T-helper 1 cell treated with Interleukin-12 subunit alpha and Interleukin-12 subunit beta and Interleukin-4 antibody, amounts not matched to agents 30 μg/mL and 1 μg/mL, for 36 hours (primary cell): Measurements from ENCODE around the gene SPTB.
"Not testable (repeated sequence)": the region's sequence is repeated elsewhere in the genome, so short reads cannot be mapped to it uniquely, and the experiment has no call there.

Source experiments
- H3K27ac Mint-ChIP-seq: one replicate; pipeline ENCODE4 v1.8.0; 2021; ENCODE audit warnings: mild to moderate bottlenecking, mixed read lengths
- H3K27me3 Mint-ChIP-seq: one replicate; pipeline ENCODE4 v1.8.0; 2021; ENCODE audit warnings: low read depth, mixed read lengths
- H3K36me3 Mint-ChIP-seq: one replicate; pipeline ENCODE4 v1.8.0; 2021; ENCODE audit warnings: low read depth, mixed read lengths
- H3K4me1 Mint-ChIP-seq: one replicate; pipeline ENCODE4 v1.8.0; 2021; ENCODE audit warnings: low read depth, mixed read lengths
- H3K4me3 Mint-ChIP-seq: one replicate; pipeline ENCODE4 v1.8.0; 2021; ENCODE audit warnings: mild to moderate bottlenecking, moderate library complexity, mixed read lengths
- H3K9me3 Mint-ChIP-seq: one replicate; pipeline ENCODE4 v1.8.0; 2021; ENCODE audit warnings: mixed read lengths

Gene SPTB

DNA sequence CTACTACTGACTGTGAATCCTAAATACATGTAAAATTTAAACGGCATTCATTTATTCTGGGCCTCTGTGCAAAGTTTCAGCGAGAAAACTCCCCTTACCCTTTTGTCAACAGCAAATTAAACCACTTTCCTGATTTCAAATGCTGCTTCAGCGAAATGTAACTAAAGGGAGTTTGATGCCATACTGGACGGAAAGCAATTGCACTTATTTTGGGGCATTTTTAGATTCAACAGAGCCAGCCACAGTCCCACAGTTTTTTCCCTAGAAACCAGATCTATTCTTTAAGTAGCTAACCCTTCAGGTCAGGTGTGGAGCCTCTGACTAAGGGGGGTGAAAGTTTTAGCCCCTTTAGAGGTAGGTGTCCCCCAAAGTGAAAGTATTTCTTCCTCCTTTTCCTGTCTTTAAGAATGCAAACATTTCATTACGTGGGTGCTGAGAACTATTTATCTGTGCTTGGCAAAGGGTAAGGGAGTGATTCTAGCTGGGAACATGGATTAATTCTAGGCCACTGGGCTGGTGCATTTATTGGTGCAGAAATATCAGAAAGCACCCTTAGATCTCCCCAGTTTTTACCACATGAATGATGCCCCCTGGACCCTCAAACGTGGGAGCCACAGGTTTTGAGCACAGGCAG is 72.7 kb downstream of the SPTB start:
- Mint-ChIP-seq H3K27me3 (peaks cover 10% of the 10 kb centered on the region), H3K27ac (no peak overlapping the region), H3K4me3 (no peak overlapping the region), H3K4me1 (peaks cover 2% of the 10 kb centered on the region), H3K9me3 (no peaks in the 10 kb centered on the region), H3K36me3 (no peaks in the 10 kb centered on the region)

DNA sequence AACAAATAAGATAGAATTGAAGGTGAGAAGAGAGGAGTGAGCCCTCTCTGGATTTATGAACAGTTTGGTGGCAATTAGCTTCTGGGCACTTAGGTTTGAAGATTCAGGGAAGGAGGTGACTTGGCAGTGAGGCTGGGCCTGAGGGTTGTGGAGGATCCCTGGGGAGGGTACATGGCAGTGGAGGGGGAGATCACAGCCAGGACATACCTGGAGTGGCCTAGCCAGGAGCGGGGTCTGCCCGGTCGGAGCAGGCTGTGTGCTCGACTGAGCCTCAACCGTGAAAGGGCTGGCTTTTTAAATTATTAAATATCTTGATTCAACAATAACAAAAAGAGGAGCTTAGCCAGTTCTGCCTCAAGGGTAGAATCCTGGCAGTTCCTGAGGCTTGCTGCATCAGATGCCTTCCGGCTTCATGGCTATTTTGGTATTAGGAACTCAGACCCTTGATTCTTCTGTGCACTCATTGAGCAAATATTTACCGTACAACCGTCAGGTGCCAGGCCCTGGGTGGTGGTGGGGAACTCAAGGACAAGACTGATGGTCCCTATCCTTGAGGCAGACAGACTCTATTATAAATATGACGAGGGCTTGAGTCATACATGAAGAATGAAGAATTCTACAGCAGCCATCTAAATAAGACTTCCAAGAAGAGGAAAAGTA is 73.4 kb downstream of the SPTB start:
- Mint-ChIP-seq H3K4me1 (no peaks in the 10 kb centered on the region), H3K9me3 (no peaks in the 10 kb centered on the region), H3K27ac (no peak overlapping the region), H3K27me3 (peaks cover 6% of the 10 kb centered on the region), H3K36me3 (no peaks in the 10 kb centered on the region), H3K4me3 (no peak overlapping the region)

DNA sequence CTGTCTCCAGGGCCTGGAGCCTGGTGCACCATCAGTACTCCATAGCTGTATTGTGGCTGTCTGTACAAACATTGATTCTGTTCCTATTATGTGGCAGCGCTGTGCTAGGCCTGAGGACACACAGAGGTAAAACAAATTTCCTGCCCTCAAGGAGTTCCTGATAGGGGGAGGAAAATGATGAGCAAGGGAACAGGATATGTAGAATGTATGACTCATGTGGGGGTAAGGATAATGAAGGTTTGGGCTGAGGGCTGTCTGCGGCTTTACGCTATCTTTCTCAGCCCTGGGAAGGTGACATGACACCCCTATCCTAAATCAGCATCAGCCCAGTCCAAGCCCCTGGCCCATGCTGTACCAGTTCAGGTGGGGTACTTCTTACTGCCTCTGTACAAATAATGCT is 74.1 kb downstream of the SPTB start:
- not testable (repeated sequence) for H3K4me3 Mint-ChIP-seq, H3K27ac Mint-ChIP-seq, H3K4me1 Mint-ChIP-seq, H3K36me3 Mint-ChIP-seq, H3K27me3 Mint-ChIP-seq, H3K9me3 Mint-ChIP-seq

DNA sequence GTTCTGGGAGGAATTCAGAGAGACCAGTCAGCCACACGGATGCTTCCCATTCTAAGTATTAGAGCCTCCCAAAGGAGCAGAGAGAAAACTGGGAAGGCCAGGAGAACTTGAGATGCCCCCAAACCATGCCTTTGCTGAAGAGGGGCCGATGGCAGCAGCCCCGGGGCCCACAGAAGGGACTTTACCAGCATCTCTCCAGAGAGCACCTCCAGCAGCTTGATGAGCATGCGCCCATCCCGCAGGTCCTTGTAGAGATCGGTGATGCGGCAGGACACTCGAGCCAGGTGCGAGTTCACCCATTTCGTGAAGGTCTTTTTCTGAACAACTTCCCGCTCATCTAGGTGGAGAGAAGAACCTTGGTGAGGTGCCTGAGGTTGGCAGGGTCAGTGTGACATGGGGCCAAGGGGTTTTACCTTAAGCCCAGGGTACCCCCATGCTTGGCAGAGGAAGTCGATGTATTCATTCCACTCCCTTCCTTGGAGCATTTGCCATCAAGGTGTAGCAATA is 74.9 kb downstream of the SPTB start:
- Mint-ChIP-seq H3K27me3 (peaks cover 5% of the 10 kb centered on the region), H3K4me3 (no peak overlapping the region), H3K4me1 (no peaks in the 10 kb centered on the region), H3K27ac (no peak overlapping the region), H3K9me3 (no peaks in the 10 kb centered on the region), H3K36me3 (no peaks in the 10 kb centered on the region)

DNA sequence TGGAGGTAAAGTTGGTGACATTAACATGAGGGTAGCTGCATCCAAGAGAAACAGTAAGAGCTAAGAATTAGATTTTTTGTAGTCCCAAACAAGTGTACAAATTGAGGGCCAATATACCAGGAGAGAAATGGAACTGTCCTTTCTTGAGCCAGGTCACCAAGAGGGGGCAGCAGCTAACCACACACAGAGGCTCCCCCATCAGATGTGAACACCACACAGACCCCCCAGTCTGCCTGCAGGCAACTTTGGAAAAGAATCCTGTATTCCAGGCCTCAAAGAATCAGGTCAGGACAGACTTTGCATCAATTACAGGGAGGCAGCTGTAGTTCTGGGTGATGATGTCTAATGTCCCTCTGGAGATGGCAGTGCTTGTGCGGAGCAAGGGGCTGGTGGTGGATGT is 77.9 kb downstream of the SPTB start:
- Mint-ChIP-seq H3K4me1 (no peaks in the 10 kb centered on the region), H3K27ac (no peak overlapping the region), H3K4me3 (no peak overlapping the region), H3K36me3 (no peaks in the 10 kb centered on the region), H3K27me3 (peaks cover 22% of the 10 kb centered on the region), H3K9me3 (no peaks in the 10 kb centered on the region)

DNA sequence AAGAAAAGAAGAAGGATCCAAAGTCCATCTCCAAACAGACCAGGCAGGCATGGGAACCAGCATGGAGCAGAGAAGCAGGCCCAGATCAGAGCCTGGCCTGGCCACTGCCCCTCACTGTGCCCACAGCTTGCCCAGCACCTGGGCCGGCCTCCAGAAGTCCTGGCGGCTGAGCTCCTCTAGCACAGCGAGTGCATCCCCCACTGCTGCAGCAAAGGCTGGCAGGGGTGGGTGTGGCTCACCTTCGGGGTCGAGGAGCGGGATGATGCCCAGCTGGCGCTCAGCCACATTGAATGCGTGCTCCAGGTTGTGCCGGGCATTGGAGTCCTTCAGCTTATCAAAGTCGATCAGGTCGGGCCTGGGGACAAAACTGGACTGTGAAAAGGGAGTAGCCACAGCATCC is 78.7 kb downstream of the SPTB start:
- Mint-ChIP-seq H3K4me3 (no peak overlapping the region), H3K4me1 (no peaks in the 10 kb centered on the region), H3K27me3 (peaks cover 22% of the 10 kb centered on the region), H3K27ac (no peak overlapping the region), H3K36me3 (no peaks in the 10 kb centered on the region), H3K9me3 (no peaks in the 10 kb centered on the region)

DNA sequence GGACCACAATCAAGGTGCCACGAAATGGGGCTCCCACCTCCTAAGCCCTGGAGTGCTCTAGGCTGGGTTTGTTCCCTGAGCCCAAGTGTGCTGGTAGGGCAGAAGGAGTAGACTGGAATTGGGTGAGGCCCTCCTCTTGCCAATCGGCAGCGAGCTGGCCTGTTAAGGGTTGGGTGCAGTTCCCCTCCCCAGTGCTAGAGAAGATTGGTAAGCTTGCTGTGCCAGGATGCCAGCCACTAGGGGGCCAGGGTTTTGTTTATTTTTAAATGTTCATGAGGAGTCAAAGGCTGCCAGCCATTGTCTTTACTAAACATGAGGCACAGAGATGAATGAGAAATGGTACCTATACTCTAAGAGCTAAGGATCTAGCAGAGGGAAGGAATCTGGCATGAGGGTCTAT is 79.7 kb downstream of the SPTB start:
- no peaks in the 10 kb centered on the region for H3K4me1 Mint-ChIP-seq
- no peak overlapping the region for H3K4me3 Mint-ChIP-seq
- H3K27me3 Mint-ChIP-seq: peaks cover 22% of the 10 kb centered on the region
- no peaks in the 10 kb centered on the region for H3K9me3 Mint-ChIP-seq
- no peaks in the 10 kb centered on the region for H3K36me3 Mint-ChIP-seq
- no peak overlapping the region for H3K27ac Mint-ChIP-seq

DNA sequence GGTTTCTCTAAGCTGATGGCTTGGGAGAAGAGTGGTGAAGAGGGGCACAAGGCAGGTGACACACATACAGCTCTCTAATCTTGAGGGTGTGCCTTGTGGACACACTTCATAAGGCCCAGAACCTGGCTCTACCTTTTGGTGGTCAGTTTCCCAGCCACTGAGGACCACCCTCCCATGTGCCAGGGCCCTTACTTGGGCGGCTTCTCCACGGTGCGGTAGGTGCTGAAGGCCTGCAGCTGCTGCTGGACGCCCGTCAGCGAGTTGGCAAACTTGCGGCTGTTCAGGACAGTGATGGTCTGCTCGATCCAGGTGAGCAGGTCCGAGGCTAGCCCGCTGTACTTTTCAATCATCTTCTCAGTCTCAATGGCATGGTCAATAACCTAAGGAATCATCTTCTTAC is 80.2 kb downstream of the SPTB start:
- H3K4me1 Mint-ChIP-seq: no peaks in the 10 kb centered on the region
- H3K4me3 Mint-ChIP-seq: no peak overlapping the region
- H3K9me3 Mint-ChIP-seq: no peaks in the 10 kb centered on the region
- H3K27me3 Mint-ChIP-seq: peaks cover 22% of the 10 kb centered on the region
- no peak overlapping the region for H3K27ac Mint-ChIP-seq
- H3K36me3 Mint-ChIP-seq: no peaks in the 10 kb centered on the region

DNA sequence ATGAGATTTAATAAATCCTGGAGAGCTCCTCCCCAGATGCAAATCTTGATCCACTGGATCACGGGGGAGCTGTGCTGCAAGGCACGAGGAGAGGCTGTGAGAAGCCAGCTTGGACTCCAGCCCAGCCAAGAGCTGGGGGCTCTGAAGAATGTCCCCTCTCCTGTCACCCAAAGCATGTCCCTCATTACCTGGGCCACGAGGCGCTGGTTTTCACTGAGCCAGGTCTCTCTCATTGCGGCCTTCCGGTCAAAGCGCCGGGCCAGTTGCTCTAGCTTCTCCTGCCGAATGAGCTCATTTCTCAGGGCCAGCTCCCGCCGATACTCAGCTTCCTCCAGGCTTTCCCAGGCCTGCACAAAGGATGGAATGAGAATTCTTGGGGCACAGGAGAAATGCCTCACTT is 83.3 kb downstream of the SPTB start:
- peaks cover 17% of the 10 kb centered on the region for H3K27me3 Mint-ChIP-seq
- no peak overlapping the region for H3K4me3 Mint-ChIP-seq
- H3K4me1 Mint-ChIP-seq: no peaks in the 10 kb centered on the region
- no peaks in the 10 kb centered on the region for H3K36me3 Mint-ChIP-seq
- no peaks in the 10 kb centered on the region for H3K9me3 Mint-ChIP-seq
- H3K27ac Mint-ChIP-seq: no peak overlapping the region

DNA sequence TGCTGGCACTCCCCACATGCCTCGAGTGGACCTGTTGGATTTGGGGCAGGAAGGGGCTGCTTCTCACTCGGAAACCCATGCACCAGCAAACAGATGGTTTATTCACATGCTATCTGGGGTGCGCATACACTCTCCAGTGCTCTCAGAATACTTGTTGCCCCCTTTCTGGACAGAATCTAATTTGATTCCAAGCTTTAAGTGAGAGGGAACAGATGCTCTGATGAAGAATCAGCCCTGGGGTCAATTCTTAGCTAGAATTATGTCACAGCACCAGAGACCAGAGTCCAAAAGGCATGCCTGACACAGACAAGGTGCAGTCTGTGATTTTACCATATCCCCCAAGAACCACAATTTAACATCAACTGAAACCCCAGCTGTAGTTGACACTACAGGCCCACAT is 83.8 kb downstream of the SPTB start:
- Mint-ChIP-seq H3K9me3 (no peaks in the 10 kb centered on the region), H3K36me3 (no peaks in the 10 kb centered on the region), H3K4me1 (no peaks in the 10 kb centered on the region), H3K27me3 (peaks cover 17% of the 10 kb centered on the region), H3K27ac (no peak overlapping the region), H3K4me3 (no peak overlapping the region)

DNA sequence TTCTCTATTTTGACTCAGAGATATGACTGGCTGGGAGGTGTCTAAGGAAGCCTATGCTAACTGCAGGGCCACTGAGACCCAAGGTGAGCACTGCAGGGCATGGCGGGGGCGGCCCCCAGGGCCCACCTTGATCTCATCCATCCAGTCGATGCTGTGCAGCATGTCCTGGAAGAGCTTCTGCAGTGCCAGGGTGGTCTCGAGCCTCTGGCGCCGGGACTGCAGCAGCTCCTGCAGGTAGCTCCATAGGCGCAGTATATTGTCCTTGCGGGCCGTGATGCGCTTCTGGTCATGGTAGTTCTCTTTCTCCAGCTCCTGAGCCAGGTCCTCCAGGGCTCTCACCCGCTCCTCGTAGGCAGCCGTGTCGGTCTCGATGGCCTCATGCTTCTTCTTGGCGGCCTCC is 84.5 kb downstream of the SPTB start:
- Mint-ChIP-seq H3K27ac (no peak overlapping the region), H3K4me1 (no peaks in the 10 kb centered on the region), H3K4me3 (no peak overlapping the region), H3K36me3 (no peaks in the 10 kb centered on the region), H3K9me3 (no peaks in the 10 kb centered on the region), H3K27me3 (peaks cover 17% of the 10 kb centered on the region)

DNA sequence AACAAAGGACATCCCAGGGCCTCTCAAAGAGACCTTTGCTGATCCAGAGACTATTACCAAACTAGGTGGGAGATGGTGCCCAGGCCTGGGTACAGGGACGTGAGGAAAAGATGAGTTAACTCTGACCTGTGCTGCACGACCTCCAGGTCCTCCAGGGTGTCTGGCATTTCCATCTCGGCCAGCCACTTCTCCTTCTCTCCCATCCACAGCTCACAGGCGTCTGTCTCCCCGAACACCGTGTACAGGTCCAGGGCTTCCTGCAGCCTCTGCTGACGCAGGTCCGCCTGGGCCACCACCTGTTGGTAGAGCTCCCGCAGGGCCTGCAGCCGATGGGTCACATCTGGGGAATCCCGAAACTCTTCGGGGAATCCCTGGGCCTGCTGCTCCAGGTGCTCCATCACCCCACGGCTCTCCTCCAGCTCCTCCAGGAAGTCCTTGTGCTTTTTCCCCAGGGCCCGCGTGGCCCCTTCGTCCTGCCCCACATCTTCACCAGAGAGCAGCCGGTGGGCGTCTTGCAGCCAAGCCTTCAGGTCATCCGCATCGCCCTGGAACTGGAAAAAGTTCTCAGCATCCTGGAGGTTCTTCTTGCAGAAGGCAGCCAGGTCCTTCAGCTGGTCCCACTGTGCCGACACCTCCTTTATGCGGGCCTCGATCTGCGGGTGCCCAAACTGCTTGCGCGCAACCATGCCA is 86.7 kb downstream of the SPTB start:
- Mint-ChIP-seq H3K27me3 (peaks cover 7% of the 10 kb centered on the region), H3K36me3 (no peaks in the 10 kb centered on the region), H3K4me1 (no peaks in the 10 kb centered on the region), H3K9me3 (no peaks in the 10 kb centered on the region), H3K4me3 (no peak overlapping the region), H3K27ac (no peak overlapping the region)

DNA sequence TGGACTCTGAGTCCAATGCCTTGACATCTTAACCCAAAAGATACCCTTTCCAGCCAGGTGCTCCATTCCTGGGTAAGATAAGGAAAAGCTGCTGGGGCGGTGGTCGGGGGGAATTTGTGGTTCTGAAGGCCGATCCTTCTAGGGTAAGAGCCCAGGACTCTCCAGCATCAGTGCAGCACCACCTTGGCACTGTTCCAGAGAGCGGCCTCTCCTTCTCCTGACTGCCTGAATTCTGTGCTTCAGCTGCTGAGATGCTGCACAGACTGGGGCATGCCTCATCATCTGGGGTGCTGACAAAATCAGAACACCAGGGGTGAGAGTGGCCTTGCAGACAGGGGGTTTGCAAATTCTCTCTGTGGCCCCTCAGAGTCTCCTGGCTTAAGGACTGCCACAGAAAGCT is 87.5 kb downstream of the SPTB start:
- Mint-ChIP-seq H3K36me3 (no peaks in the 10 kb centered on the region), H3K27me3 (peaks cover 5% of the 10 kb centered on the region), H3K4me1 (no peaks in the 10 kb centered on the region)

DNA sequence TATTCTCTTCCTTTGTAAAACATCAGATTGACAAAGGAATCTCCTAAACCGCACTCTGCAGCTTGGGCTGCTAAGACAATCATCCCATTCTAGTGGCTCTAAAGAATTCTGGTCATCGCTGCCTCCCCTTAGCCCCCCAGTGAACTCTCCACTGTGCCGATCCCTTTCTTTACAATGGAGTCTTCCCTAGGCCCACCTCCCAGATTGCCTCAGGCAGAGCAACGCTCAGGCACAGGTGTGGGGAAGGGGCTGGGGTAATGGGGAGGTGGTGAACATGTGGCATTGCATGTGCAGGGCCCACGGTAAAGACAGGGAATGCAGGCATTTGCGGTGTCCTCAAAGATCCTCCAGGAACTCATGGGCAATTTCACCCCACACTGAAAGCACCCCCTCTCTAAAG is 89.2 kb downstream of the SPTB start:
- no peaks in the 10 kb centered on the region for H3K9me3 Mint-ChIP-seq
- no peak overlapping the region for H3K4me3 Mint-ChIP-seq
- peaks cover 5% of the 10 kb centered on the region for H3K27me3 Mint-ChIP-seq
- H3K27ac Mint-ChIP-seq: no peak overlapping the region
- no peaks in the 10 kb centered on the region for H3K36me3 Mint-ChIP-seq
- no peaks in the 10 kb centered on the region for H3K4me1 Mint-ChIP-seq

More for the DNA sequence above, 87.5 kb downstream of the SPTB start:
- Mint-ChIP-seq H3K4me3 (no peak overlapping the region), H3K9me3 (no peaks in the 10 kb centered on the region), H3K27ac (no peak overlapping the region)

DNA sequence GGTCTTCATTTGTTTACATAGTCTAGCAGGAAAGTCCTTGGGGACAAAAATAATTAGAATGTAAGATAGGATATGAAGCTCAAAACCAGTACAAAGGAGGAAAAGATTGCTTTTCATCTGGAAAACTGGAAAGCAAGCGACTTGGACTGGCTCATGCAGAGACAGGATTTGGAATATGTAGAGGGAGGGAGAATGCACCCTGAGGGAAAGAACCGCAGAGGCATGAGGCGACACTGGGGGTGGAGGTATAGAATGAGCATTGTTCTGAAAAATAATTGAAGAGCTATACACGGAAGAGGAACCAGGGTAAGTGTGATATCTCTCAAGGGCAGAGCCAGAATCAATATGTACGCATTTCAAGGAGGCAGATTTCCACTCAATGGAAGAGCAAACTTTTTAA is 90.0 kb downstream of the SPTB start:
- no peak overlapping the region for H3K27ac Mint-ChIP-seq
- no peaks in the 10 kb centered on the region for H3K9me3 Mint-ChIP-seq
- H3K4me1 Mint-ChIP-seq: no peaks in the 10 kb centered on the region
- H3K36me3 Mint-ChIP-seq: no peaks in the 10 kb centered on the region
- no peak overlapping the region for H3K4me3 Mint-ChIP-seq
- peaks cover 5% of the 10 kb centered on the region for H3K27me3 Mint-ChIP-seq
